ENCODE data around the gene GJC1. TPM values are rescaled to one million over a fixed set of nuclear protein-coding genes. Genes with fewer than 3 reads are reported as not detected.
A peak's percentile ranks its signal among the peaks of the same experiment; 100 is the strongest.

The GJC1 gene
- polyA plus RNA-seq, 1 donor from 2014 or later = 8.0 TPM

GRCh38 chr17:44758414-44759085 is 71.5 kb downstream of the GJC1 start, which contains the start of gene ADAM11:
Gene ADAM11 (plus strand): TSS chr17:44758988. CDS start chr17:44759200, 212 bp downstream.
- peak within 1 kb of the TSS; percentile 64 for H3K9ac ChIP-seq (ENCODE audit: low read length)
- no peaks in the 10 kb centered on the region for H3K9me3 ChIP-seq (ENCODE audit: low read length)
- peak within 1 kb of the TSS; percentile 51 for H2AFZ ChIP-seq (ENCODE audit: low read depth, low read length)
- H3K27ac ChIP-seq (ENCODE audit: low read length) = no peak within 1 kb of the TSS
- no peaks in the 10 kb centered on the region for H4K20me1 ChIP-seq (ENCODE audit: insufficient read depth)
- H3K4me2 ChIP-seq (ENCODE audit: low read length) = peak within 1 kb of the TSS; percentile 51
- H3K36me3 ChIP-seq (ENCODE audit: insufficient read depth, low read length) = no peaks in the 10 kb centered on the region
- TF ChIP-seq SMC3 (conservative IDR thresholded peaks at IDR 0.05; ENCODE audit: poor library complexity) (no peak), MXI1 (conservative IDR thresholded peaks at IDR 0.05; ENCODE audit: poor library complexity, severe bottlenecking) (no peak), TAF1 (IDR thresholded peaks at IDR 0.05; ENCODE audit: low read depth) (no peak), EZH2 (IDR thresholded peaks at IDR 0.05; ENCODE audit: borderline replicate concordance, insufficient read depth, low read length, poor library complexity, severe bottlenecking) (no peak), EP300 (conservative IDR thresholded peaks at IDR 0.05; ENCODE audit: poor library complexity, severe bottlenecking) (no peak), CTCF (IDR thresholded peaks at IDR 0.05; ENCODE audit: poor library complexity, severe bottlenecking) (no peak), REST (IDR thresholded peaks at IDR 0.05; ENCODE audit: borderline replicate concordance) (no peak), POLR2AphosphoS5 (IDR thresholded peaks at IDR 0.05) (no peak), RAD21 (conservative IDR thresholded peaks at IDR 0.05) (no peak)
- peaks cover 7% of the 10 kb centered on the region for H3K27me3 ChIP-seq (ENCODE audit: insufficient read depth, low read depth, low read length)
- H3K4me3 ChIP-seq (ENCODE audit: low read length) = peak within 1 kb of the TSS; percentile 82
- no peaks in the 10 kb centered on the region for H3K79me2 ChIP-seq (replicated peaks; ENCODE audit: insufficient read depth, low read length)
- H3K9me2 ChIP-seq (ENCODE audit: insufficient read depth, low read length) = no peaks in the 10 kb centered on the region
- H3F3A ChIP-seq (ENCODE audit: insufficient read depth, low read length, poor library complexity, severe bottlenecking) = no peaks in the 10 kb centered on the region

- no peaks in the 10 kb centered on the region for H4K20me1 ChIP-seq (ENCODE audit: insufficient read depth)
- H3K36me3 ChIP-seq (ENCODE audit: insufficient read depth, low read length) = no peaks in the 10 kb centered on the region
- H3K9me3 ChIP-seq (ENCODE audit: low read length) = no peaks in the 10 kb centered on the region
- H3K79me2 ChIP-seq (replicated peaks; ENCODE audit: insufficient read depth, low read length) = no peaks in the 10 kb centered on the region
- H3F3A ChIP-seq (ENCODE audit: insufficient read depth, low read length, poor library complexity, severe bottlenecking) = no peaks in the 10 kb centered on the region
- H3K27ac ChIP-seq (ENCODE audit: low read length) = no peak overlapping the region
- H3K9ac ChIP-seq (ENCODE audit: low read length) = peak overlapping the region; percentile 64
- peaks cover 7% of the 10 kb centered on the region for H3K27me3 ChIP-seq (ENCODE audit: insufficient read depth, low read depth, low read length)
- peak overlapping the region; percentile 64 for H3K4me3 ChIP-seq (ENCODE audit: low read length)
- H3K4me2 ChIP-seq (ENCODE audit: low read length) = no peak overlapping the region
- H3K9me2 ChIP-seq (ENCODE audit: insufficient read depth, low read length) = no peaks in the 10 kb centered on the region
- TF ChIP-seq RAD21 (conservative IDR thresholded peaks at IDR 0.05) (no peak), POLR2AphosphoS5 (IDR thresholded peaks at IDR 0.05) (no peak), CTCF (IDR thresholded peaks at IDR 0.05; ENCODE audit: poor library complexity, severe bottlenecking) (no peak), MXI1 (conservative IDR thresholded peaks at IDR 0.05; ENCODE audit: poor library complexity, severe bottlenecking) (no peak), EP300 (conservative IDR thresholded peaks at IDR 0.05; ENCODE audit: poor library complexity, severe bottlenecking) (no peak), SMC3 (conservative IDR thresholded peaks at IDR 0.05; ENCODE audit: poor library complexity) (no peak), EZH2 (IDR thresholded peaks at IDR 0.05; ENCODE audit: borderline replicate concordance, insufficient read depth, low read length, poor library complexity, severe bottlenecking) (no peak), TAF1 (IDR thresholded peaks at IDR 0.05; ENCODE audit: low read depth) (no peak), REST (IDR thresholded peaks at IDR 0.05; ENCODE audit: borderline replicate concordance) (no peak)
- H2AFZ ChIP-seq (ENCODE audit: low read depth, low read length) = peak overlapping the region; percentile 2
Observed at GRCh38 chr17:44757918-44758413, 72.1 kb downstream of the GJC1 start.
